Osteoblast (primary cell): ENCODE data around the gene SEC63. TPM values are rescaled to one million over a fixed set of nuclear protein-coding genes. Genes with fewer than 3 reads are reported as not detected.
A peak's percentile ranks its signal among the peaks of the same experiment; 100 is the strongest.

Source experiments
- DNase-seq: peaks from one replicate; pipeline ENCODE4 v3.0.0; 2011; ENCODE audit warnings: low spot score, mixed read lengths; ENCODE audit not compliant: insufficient read length; ENCODE audit errors: missing footprints
- H2AFZ ChIP-seq: 2 replicates; pipeline ENCODE4 v1.6.0; 2011; ENCODE audit warnings: mild to moderate bottlenecking, low read length
- H3K27ac ChIP-seq: 2 replicates; pipeline ENCODE4 v1.5.1; 2011; ENCODE audit warnings: mild to moderate bottlenecking, low read depth, low read length, moderate library complexity
- H3K27me3 ChIP-seq: 2 replicates; pipeline ENCODE4 v1.6.0; 2012; ENCODE audit warnings: mild to moderate bottlenecking, control low read depth, inconsistent platforms, low read length, moderate library complexity; ENCODE audit not compliant: insufficient read depth
- H3K36me3 ChIP-seq: 2 replicates; pipeline ENCODE4 v1.5.1; 2011; ENCODE audit warnings: mild to moderate bottlenecking, low read length, control low read depth, moderate library complexity; ENCODE audit not compliant: insufficient read depth
- H3K4me1 ChIP-seq: 2 replicates; pipeline ENCODE4 v1.5.1; 2011; ENCODE audit warnings: mild to moderate bottlenecking, low read length, control low read depth, moderate library complexity; ENCODE audit not compliant: insufficient read depth
- H3K4me2 ChIP-seq: 2 replicates; pipeline ENCODE4 v1.6.0; 2011; ENCODE audit warnings: mild to moderate bottlenecking, low read length; ENCODE audit not compliant: insufficient read depth
- H3K4me3 ChIP-seq: fragments of 200-600 bp; sonication (generic); 3 replicates; pipeline ENCODE4 v1.5.1; 2012; ENCODE audit warnings: mild to moderate bottlenecking, low read length, inconsistent platforms; ENCODE audit not compliant: insufficient read depth
- H3K79me2 ChIP-seq: 2 replicates; pipeline ENCODE4 v1.6.0; 2012; ENCODE audit warnings: mild to moderate bottlenecking, low read length, control low read depth, inconsistent platforms; ENCODE audit not compliant: insufficient read depth
- H3K9me3 ChIP-seq: 2 replicates; pipeline ENCODE4 v1.5.1; 2011; ENCODE audit warnings: low read depth, low read length, control low read depth
- H4K20me1 ChIP-seq: 2 replicates; pipeline ENCODE4 v1.6.0; 2012; ENCODE audit warnings: mild to moderate bottlenecking, low read length, control low read depth; ENCODE audit not compliant: insufficient read depth
- total RNA-seq: library from RNA; depleted of rRNA; stranded (reverse); fragments of >200 nt; gene quantifications from 2 replicates; pipeline ENCODE4 v1.2.3, GENCODE V29; 2012
- TF ChIP-seq, protein P1 (sequence below): IDR thresholded peaks from 2 replicates; pipeline ENCODE4 v1.5.1; 2011; ENCODE audit warnings: mild to moderate bottlenecking, low read depth, low read length, moderate library complexity; ENCODE audit errors: extremely low read depth

SEC63 gene
- total RNA-seq, 1 donor = 35.8 TPM

DNA sequence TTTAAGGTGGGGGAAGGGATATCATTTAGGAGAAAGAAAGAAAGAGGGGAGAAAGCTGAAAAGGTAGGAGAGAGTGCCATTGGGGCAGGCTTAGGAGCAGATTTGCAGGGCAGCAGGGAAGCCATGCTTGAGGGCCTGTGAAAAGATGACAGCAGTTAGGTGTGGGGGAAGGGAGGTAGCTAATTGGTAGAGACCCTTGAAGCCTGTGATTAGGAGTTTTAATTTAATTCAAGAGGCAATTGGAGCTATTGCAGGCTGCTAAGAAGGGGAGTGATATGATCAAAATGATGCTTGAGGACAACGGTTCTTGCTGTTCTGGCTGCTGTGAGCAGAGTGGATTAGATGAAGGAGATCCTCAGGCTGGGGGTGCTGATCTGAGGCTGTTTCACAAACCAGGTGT, 24.5 kb upstream of the SEC63 start:
- H3K27me3 ChIP-seq = peaks cover 5% of the 10 kb centered on the region
- no peaks in the 10 kb centered on the region for H3K9me3 ChIP-seq
- H4K20me1 ChIP-seq = no peaks in the 10 kb centered on the region
- no peak overlapping the region for H3K4me3 ChIP-seq
- no peak overlapping the region for H2AFZ ChIP-seq
- H3K36me3 ChIP-seq = no peaks in the 10 kb centered on the region
- no peak for DNase-seq
- no peak overlapping the region for H3K27ac ChIP-seq
- no peaks in the 10 kb centered on the region for H3K4me1 ChIP-seq
- H3K79me2 ChIP-seq = no peaks in the 10 kb centered on the region
- TF ChIP-seq, protein P1, sequence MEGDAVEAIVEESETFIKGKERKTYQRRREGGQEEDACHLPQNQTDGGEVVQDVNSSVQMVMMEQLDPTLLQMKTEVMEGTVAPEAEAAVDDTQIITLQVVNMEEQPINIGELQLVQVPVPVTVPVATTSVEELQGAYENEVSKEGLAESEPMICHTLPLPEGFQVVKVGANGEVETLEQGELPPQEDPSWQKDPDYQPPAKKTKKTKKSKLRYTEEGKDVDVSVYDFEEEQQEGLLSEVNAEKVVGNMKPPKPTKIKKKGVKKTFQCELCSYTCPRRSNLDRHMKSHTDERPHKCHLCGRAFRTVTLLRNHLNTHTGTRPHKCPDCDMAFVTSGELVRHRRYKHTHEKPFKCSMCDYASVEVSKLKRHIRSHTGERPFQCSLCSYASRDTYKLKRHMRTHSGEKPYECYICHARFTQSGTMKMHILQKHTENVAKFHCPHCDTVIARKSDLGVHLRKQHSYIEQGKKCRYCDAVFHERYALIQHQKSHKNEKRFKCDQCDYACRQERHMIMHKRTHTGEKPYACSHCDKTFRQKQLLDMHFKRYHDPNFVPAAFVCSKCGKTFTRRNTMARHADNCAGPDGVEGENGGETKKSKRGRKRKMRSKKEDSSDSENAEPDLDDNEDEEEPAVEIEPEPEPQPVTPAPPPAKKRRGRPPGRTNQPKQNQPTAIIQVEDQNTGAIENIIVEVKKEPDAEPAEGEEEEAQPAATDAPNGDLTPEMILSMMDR = no peak
- no peak overlapping the region for H3K4me2 ChIP-seq

DNA sequence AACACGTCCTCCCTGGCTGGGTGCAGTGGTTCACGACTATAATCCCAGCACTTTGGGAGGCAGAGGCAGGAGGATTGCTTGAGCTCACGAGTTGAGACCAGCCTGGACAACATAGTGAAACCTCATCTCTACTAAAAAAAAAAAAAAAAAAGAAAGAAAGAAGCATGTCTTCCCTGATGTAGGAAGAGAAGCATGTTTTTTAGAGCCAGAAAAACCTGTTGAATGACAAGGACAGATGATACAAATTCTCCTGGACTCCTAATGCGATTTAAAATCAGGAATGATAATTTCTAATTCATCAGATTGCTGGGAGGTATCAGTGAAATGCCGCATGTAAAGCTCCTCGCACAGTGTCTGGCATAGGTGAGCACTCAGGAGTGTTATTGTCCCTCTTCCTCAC, 23.7 kb upstream of the SEC63 start:
- no peak overlapping the region for H2AFZ ChIP-seq
- peaks cover 5% of the 10 kb centered on the region for H3K27me3 ChIP-seq
- no peaks in the 10 kb centered on the region for H4K20me1 ChIP-seq
- H3K4me2 ChIP-seq = no peak overlapping the region
- H3K36me3 ChIP-seq = no peaks in the 10 kb centered on the region
- H3K27ac ChIP-seq = no peak overlapping the region
- H3K9me3 ChIP-seq = no peaks in the 10 kb centered on the region
- no peak for DNase-seq
- TF ChIP-seq, protein P1 = no peak
- H3K4me3 ChIP-seq = no peak overlapping the region
- H3K79me2 ChIP-seq = no peaks in the 10 kb centered on the region
- no peaks in the 10 kb centered on the region for H3K4me1 ChIP-seq

DNA sequence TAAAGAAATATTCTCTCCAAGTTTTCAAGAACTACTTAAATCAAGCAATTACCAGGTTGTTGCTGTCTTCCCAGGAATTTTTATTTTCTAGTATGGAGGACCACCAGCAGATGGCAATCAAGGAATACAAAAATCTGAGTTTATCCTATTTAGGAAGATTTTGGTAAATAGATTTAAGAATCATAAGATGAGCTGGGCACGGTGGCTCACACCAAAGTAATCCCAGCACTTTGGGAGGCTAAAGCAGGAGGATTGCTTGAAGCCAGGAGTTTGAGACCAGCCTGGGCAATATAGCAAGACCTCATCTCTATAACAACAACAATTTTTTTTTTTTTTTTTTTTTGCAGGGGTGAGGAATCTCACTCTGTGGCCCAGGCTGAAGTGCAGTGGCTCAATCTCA, 19.3 kb upstream of the SEC63 start:
- Histone ChIP-seq H3K79me2 (no peaks in the 10 kb centered on the region), H2AFZ (no peak overlapping the region), H3K4me3 (no peak overlapping the region), H3K4me2 (no peak overlapping the region), H4K20me1 (no peaks in the 10 kb centered on the region), H3K27me3 (peaks cover 7% of the 10 kb centered on the region), H3K4me1 (no peaks in the 10 kb centered on the region), H3K27ac (no peak overlapping the region), H3K9me3 (no peaks in the 10 kb centered on the region), H3K36me3 (no peaks in the 10 kb centered on the region)
- DNase-seq = peak; percentile 42
- TF ChIP-seq, protein P1 = peak; percentile 50

DNA sequence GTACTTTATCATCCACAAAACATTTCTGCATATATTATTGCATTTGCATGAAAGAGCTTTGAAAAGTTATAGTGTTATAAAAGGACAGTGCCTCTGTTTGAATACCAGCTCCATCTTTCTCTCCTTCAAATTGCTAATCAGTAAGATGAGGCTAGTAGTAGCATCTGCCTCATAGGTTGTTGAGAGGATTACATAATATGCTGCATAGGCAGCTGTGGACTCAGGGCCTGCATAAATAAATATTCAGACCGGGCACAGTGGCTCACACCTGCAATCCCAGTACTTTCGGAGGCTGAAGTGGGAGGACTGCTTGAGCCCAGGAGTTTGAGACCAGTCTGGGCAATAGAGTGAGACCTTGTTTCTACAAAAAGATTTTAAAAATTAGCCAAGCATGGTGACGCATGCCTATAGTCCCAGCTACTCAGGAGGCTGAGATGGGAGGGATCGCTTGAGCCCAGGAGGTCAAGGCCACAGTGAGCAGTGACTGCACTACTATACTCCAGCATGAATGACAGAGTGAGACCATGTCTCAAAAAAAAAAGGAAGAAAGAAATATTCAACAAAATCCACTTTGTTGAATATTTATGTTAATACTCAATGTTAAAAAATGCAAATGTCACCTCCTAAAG, 18.3 kb upstream of the SEC63 start:
- Histone ChIP-seq H3K36me3 (no peaks in the 10 kb centered on the region), H4K20me1 (no peaks in the 10 kb centered on the region), H3K27ac (no peak overlapping the region), H3K4me1 (no peaks in the 10 kb centered on the region), H3K27me3 (peaks cover 8% of the 10 kb centered on the region), H2AFZ (no peak overlapping the region), H3K4me3 (no peak overlapping the region), H3K4me2 (no peak overlapping the region), H3K79me2 (no peaks in the 10 kb centered on the region), H3K9me3 (no peaks in the 10 kb centered on the region)
- TF ChIP-seq, protein P1 = no peak
- DNase-seq = no peak
